OCI-LY7 (cell line): Measurements from ENCODE around the gene SPPL2A. TPM values are rescaled to one million over a fixed set of nuclear protein-coding genes. Genes with fewer than 3 reads are reported as not detected.

Source experiments
- BruUV-seq: library from RNA; stranded (reverse); fragments of 400-500 nt; replicated peaks from 2 replicates; lab custom pipeline; 2021; lab: Mats Ljungman, UMichigan
- CTCF ChIA-PET: fragments of 300-600 bp; sonication (Branson Sonifier 250); formaldehyde crosslinking; loops from one replicate; lab custom pipeline; 2022; ENCODE audit warnings: antibody characterized with exemption; ENCODE audit not compliant: unreplicated experiment; lab: Charles Lee
- POLR2A ChIA-PET: fragments of 300-600 bp; sonication (Branson Sonifier 250); formaldehyde crosslinking; loops from one replicate; lab custom pipeline; 2022; ENCODE audit warnings: antibody characterized with exemption; lab: Charles Lee
- DNase-seq: peaks from one replicate; pipeline ENCODE4 v3.0.0-alpha.2; 2015; ENCODE audit warnings: low spot score
- H2AFZ ChIP-seq: fragments of 200-600 bp; sonication (generic), shearing (Covaris generic); 2 replicates; pipeline ENCODE4 v1.6.1; 2014; ENCODE audit warnings: mild to moderate bottlenecking, antibody characterized with exemption, low read length, moderate library complexity
- H3K27ac ChIP-seq: fragments of 200-600 bp; sonication (generic); 2 replicates; pipeline ENCODE4 v1.5.1; 2014; ENCODE audit warnings: mixed run types, low read depth, mild to moderate bottlenecking, moderate library complexity, low read length, inconsistent platforms; ENCODE audit not compliant: poor library complexity, severe bottlenecking
- H3K36me3 ChIP-seq: fragments of 200-600 bp; sonication (generic); 2 replicates; pipeline ENCODE4 v1.6.1; 2014; ENCODE audit warnings: mild to moderate bottlenecking, antibody characterized with exemption, low read length, moderate library complexity, mixed read lengths; ENCODE audit not compliant: insufficient read depth
- H3K4me1 ChIP-seq: fragments of 200-600 bp; sonication (generic); 2 replicates; pipeline ENCODE4 v1.5.1; 2014; ENCODE audit warnings: mild to moderate bottlenecking, low read length; ENCODE audit not compliant: insufficient read depth, poor library complexity, severe bottlenecking
- H3K4me2 ChIP-seq: fragments of 200-600 bp; sonication (generic); 2 replicates; pipeline ENCODE4 v1.6.1; 2014; ENCODE audit warnings: mild to moderate bottlenecking, low read length
- H3K4me3 ChIP-seq: fragments of 200-600 bp; sonication (generic); 2 replicates; pipeline ENCODE4 v1.5.1; 2014; ENCODE audit warnings: mild to moderate bottlenecking, low read depth, low read length; ENCODE audit not compliant: poor library complexity, severe bottlenecking
- H3K79me2 ChIP-seq: fragments of 200-600 bp; sonication (generic); 2 replicates; pipeline ENCODE4 v1.6.1; 2016; ENCODE audit warnings: low read depth, mild to moderate bottlenecking, low read length, moderate library complexity, mixed read lengths; ENCODE audit not compliant: insufficient read depth
- H3K9me2 ChIP-seq: fragments of 200-600 bp; sonication (generic); 2 replicates; pipeline ENCODE4 v1.6.1; 2016; ENCODE audit warnings: mild to moderate bottlenecking, low read length, mixed read lengths; ENCODE audit not compliant: insufficient read depth
- H3K9me3 ChIP-seq: fragments of 200-600 bp; sonication (generic); 2 replicates; pipeline ENCODE4 v1.6.1; 2014; ENCODE audit warnings: mild to moderate bottlenecking, mixed run types, low read length, mixed read lengths
- H4K20me1 ChIP-seq: fragments of 200-600 bp; sonication (generic); 2 replicates; pipeline ENCODE4 v1.6.1; 2014; ENCODE audit warnings: mild to moderate bottlenecking, antibody characterized with exemption, low read length, moderate library complexity, mixed read lengths; ENCODE audit not compliant: insufficient read depth
- EZH2phosphoT487 ChIP-seq: fragments of 200-600 bp; sonication (generic); IDR thresholded peaks from 2 replicates; pipeline ENCODE4 v1.6.1; 2018; ENCODE audit warnings: low read depth, borderline replicate concordance, mild to moderate bottlenecking, mixed run types, antibody characterized with exemption, low read length, moderate library complexity, mixed read lengths
- intact Hi-C: fragments of 100-400 bp; cut with micrococcal nuclease; formaldehyde crosslinking; loops from one replicate; pipeline ENCODE4 v1.10.0; 2022; ENCODE audit not compliant: unreplicated experiment
- total RNA-seq, 2 experiments: library from RNA; depleted of rRNA in 1 of 2; stranded (reverse); fragments of >200 nt in 1 of 2; shearing (Covaris generic) in 1 of 2; gene quantifications; 2 replicates each; pipeline ENCODE4 v1.2.3, GENCODE V29; 2014 to 2022
- TF ChIP-seq, protein P1 (sequence below): fragments of 200-600 bp; sonication (generic); conservative IDR thresholded peaks from 2 replicates; pipeline ENCODE4 v1.5.1; 2014; ENCODE audit warnings: mild to moderate bottlenecking, antibody characterized with exemption, low read length, moderate library complexity, mixed read lengths

Gene SPPL2A
- total RNA-seq, 2 experiments from 2014 or later, result 24.6 to 41.6 TPM

DNA sequence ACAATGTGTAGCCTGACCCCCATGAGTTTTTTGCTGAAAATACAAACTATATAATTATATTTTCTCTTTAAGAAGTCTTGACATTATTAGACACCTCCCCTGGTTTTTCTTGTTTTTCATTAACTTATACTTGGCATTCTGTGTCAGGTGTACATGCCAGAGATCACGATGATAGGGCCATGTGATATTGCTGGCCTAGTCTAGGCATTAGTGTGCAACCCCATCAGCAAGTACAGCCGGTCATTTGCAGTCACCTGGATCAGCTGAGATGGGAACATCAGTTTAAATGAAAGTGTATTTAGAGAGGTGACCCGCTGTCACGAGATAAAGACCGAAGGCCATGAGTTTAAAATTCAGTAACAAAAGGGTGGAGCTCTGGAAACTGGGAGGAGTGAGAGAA is 12.6 kb upstream of the SPPL2A start:
- Histone ChIP-seq H3K4me3 (no peak overlapping the region), H3K9me2 (no peaks in the 10 kb centered on the region), H3K4me1 (no peaks in the 10 kb centered on the region), H2AFZ (no peak overlapping the region), H3K9me3 (no peaks in the 10 kb centered on the region), H3K79me2 (no peaks in the 10 kb centered on the region), H3K36me3 (no peaks in the 10 kb centered on the region), H4K20me1 (no peaks in the 10 kb centered on the region), H3K4me2 (no peak overlapping the region), H3K27ac (no peak overlapping the region)
- CTCF ChIA-PET, result no interaction called here
- intact Hi-C loops, result no loop called here
- POLR2A ChIA-PET, result no interaction called here
- TF ChIP-seq EZH2phosphoT487, result no peak
- TF ChIP-seq, protein P1, sequence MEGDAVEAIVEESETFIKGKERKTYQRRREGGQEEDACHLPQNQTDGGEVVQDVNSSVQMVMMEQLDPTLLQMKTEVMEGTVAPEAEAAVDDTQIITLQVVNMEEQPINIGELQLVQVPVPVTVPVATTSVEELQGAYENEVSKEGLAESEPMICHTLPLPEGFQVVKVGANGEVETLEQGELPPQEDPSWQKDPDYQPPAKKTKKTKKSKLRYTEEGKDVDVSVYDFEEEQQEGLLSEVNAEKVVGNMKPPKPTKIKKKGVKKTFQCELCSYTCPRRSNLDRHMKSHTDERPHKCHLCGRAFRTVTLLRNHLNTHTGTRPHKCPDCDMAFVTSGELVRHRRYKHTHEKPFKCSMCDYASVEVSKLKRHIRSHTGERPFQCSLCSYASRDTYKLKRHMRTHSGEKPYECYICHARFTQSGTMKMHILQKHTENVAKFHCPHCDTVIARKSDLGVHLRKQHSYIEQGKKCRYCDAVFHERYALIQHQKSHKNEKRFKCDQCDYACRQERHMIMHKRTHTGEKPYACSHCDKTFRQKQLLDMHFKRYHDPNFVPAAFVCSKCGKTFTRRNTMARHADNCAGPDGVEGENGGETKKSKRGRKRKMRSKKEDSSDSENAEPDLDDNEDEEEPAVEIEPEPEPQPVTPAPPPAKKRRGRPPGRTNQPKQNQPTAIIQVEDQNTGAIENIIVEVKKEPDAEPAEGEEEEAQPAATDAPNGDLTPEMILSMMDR, result no peak
- no TSS peak for BruUV-seq
- DNase-seq, result no peak

GRCh38 chr15:50777042-50777441 is 11.5 kb upstream of the SPPL2A start:
- H3K79me2 ChIP-seq, result no peaks in the 10 kb centered on the region
- H3K9me2 ChIP-seq, result no peaks in the 10 kb centered on the region
- no peak for DNase-seq
- no TSS peak for BruUV-seq
- ChIA-PET POLR2A (no interaction called here), CTCF (no interaction called here)
- H3K4me3 ChIP-seq, result no peak overlapping the region
- intact Hi-C loops, result no loop called here
- H2AFZ ChIP-seq, result no peak overlapping the region
- no peaks in the 10 kb centered on the region for H3K4me1 ChIP-seq
- TF ChIP-seq, protein P1, result no peak
- no peak overlapping the region for H3K4me2 ChIP-seq
- H3K27ac ChIP-seq, result no peak overlapping the region
- no peaks in the 10 kb centered on the region for H4K20me1 ChIP-seq
- H3K36me3 ChIP-seq, result no peaks in the 10 kb centered on the region
- no peaks in the 10 kb centered on the region for H3K9me3 ChIP-seq

DNA sequence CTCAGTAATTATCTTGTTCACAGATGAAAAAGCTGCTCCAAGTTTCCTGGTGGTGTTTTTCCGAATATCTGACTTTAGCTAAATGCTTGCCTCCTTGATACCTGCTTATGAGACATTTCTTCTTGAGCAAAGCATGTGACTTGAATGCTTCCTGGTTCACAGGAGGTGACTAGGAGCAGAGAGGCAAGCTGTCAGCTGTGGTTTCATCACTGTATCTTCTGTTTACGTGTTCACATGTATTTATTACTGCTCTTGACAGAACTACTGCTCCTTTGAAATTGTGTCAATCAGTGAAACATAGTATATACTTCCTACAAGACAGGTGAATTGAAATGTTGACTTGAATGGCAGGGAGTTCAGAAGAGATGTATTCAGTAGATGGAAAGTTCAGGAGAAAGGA is 8.9 kb upstream of the SPPL2A start:
- no TSS peak for BruUV-seq
- POLR2A ChIA-PET, result no interaction called here
- intact Hi-C loops, result no loop called here
- H3K4me3 ChIP-seq, result no peak overlapping the region
- no peaks in the 10 kb centered on the region for H3K36me3 ChIP-seq
- no peak for DNase-seq
- H3K79me2 ChIP-seq, result no peaks in the 10 kb centered on the region
- H3K9me3 ChIP-seq, result no peaks in the 10 kb centered on the region
- H3K27ac ChIP-seq, result no peak overlapping the region
- TF ChIP-seq EZH2phosphoT487, result no peak
- TF ChIP-seq, protein P1, result no peak
- CTCF ChIA-PET, result no interaction called here
- no peaks in the 10 kb centered on the region for H4K20me1 ChIP-seq
- no peaks in the 10 kb centered on the region for H3K9me2 ChIP-seq
- no peak overlapping the region for H3K4me2 ChIP-seq
- H2AFZ ChIP-seq, result peak overlapping the region; percentile 3; the same call in 1 of the 2 replicates
- no peaks in the 10 kb centered on the region for H3K4me1 ChIP-seq
